HepG2 (cell line): Measurements from ENCODE around the gene CLIC4.

Source experiments
- CTCF ChIP-seq: sonication (generic); formaldehyde crosslinking; IDR thresholded peaks from 2 replicates; pipeline ENCODE4 v1.5.0; 2020; ENCODE audit warnings: mild to moderate bottlenecking, missing genetic modification reagents, moderate library complexity
- EP300 ChIP-seq, 3 experiments: sonication (generic) in 1 of 3; formaldehyde crosslinking in 1 of 3; IDR thresholded peaks; 2 replicates each; pipeline versions ENCODE4 v1.5.1 to v1.6.1; 2011 to 2020; ENCODE audit warnings: low read depth in 2 of 3, low read length in 2 of 3, borderline replicate concordance in 1 of 3, improper control_type of control experiment in 1 of 3, mild to moderate bottlenecking in 1 of 3, missing genetic modification reagents in 1 of 3, moderate library complexity in 1 of 3
- FOXA1 ChIP-seq, 2 experiments: fragments of 450-650 bp in 1 of 2; sonication (generic) in 1 of 2; formaldehyde crosslinking in 1 of 2; IDR thresholded peaks; 2 replicates each; pipeline versions ENCODE4 v1.4.0 to v1.6.1; 2016 to 2020; ENCODE audit warnings: missing genetic modification reagents in 1 of 2
- MTA3 ChIP-seq: sonication (generic); formaldehyde crosslinking; IDR thresholded peaks from 2 replicates; pipeline ENCODE4 v1.4.0; 2020; ENCODE audit warnings: missing genetic modification reagents
- POLR2A ChIP-seq, 2 experiments: IDR thresholded peaks; 2 replicates each; pipeline ENCODE4 v1.6.1; 2011; ENCODE audit warnings: low read depth in 2 of 2, low read length in 2 of 2, mild to moderate bottlenecking in 1 of 2, moderate library complexity in 1 of 2; ENCODE audit not compliant: insufficient read depth in 1 of 2
- PRPF4 ChIP-seq: fragments of 200-400 bp; formaldehyde crosslinking; IDR thresholded peaks from 2 replicates; pipeline ENCODE4 v1.6.1; 2016; ENCODE audit warnings: low read length, low read depth; ENCODE audit not compliant: poor library complexity, severe bottlenecking
- SP1 ChIP-seq, 2 experiments: fragments of 450-650 bp in 1 of 2; sonication (generic) in 1 of 2; formaldehyde crosslinking in 1 of 2; IDR thresholded peaks; 2 replicates each; pipeline versions ENCODE4 v1.4.0 to v1.6.1; 2016 to 2020; ENCODE audit warnings: missing genetic modification reagents in 1 of 2
- ZBTB40 ChIP-seq, 2 experiments: fragments of 450-650 bp in 1 of 2; sonication (generic) in 1 of 2; formaldehyde crosslinking in 1 of 2; IDR thresholded peaks; 2 replicates each; pipeline versions ENCODE4 v1.6.1 to v1.8.0; 2016 to 2022; ENCODE audit warnings: antibody characterized with exemption in 1 of 2, mild to moderate bottlenecking in 1 of 2, missing genetic modification reagents in 1 of 2
- ZNF543 ChIP-seq: sonication (generic); formaldehyde crosslinking; IDR thresholded peaks from 2 replicates; pipeline ENCODE4 v1.4.0; 2020; ENCODE audit warnings: mild to moderate bottlenecking, missing genetic modification reagents
- ZNF644 ChIP-seq: IDR thresholded peaks from 2 replicates; pipeline ENCODE4 v1.6.1; 2016; ENCODE audit warnings: low read depth
- TF ChIP-seq, protein P1 (sequence below): IDR thresholded peaks from 2 replicates; pipeline ENCODE4 v1.6.1; 2016; ENCODE audit warnings: low read depth

GRCh38 chr1:24865168-24865567, 119.9 kb downstream of the CLIC4 start:
- TF ChIP-seq, protein P1, sequence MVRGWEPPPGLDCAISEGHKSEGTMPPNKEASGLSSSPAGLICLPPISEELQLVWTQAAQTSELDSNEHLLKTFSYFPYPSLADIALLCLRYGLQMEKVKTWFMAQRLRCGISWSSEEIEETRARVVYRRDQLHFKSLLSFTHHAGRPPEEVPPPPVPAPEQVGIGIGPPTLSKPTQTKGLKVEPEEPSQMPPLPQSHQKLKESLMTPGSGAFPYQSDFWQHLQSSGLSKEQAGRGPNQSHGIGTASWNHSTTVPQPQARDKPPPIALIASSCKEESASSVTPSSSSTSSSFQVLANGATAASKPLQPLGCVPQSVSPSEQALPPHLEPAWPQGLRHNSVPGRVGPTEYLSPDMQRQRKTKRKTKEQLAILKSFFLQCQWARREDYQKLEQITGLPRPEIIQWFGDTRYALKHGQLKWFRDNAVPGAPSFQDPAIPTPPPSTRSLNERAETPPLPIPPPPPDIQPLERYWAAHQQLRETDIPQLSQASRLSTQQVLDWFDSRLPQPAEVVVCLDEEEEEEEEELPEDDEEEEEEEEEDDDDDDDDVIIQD, result no peak
- TF ChIP-seq FOXA1 (IDR thresholded peaks at IDR 0.05) (no peak), FOXA1 (CRISPR knock-in tag; IDR thresholded peaks at IDR 0.05) (no peak), SP1 (IDR thresholded peaks at IDR 0.05) (no peak), SP1 (CRISPR knock-in tag; IDR thresholded peaks at IDR 0.05) (no peak), PRPF4 (no peak), ZBTB40 (IDR thresholded peaks at IDR 0.05) (no peak), ZBTB40 (CRISPR knock-in tag; IDR thresholded peaks at IDR 0.05) (no peak), POLR2A (IDR thresholded peaks at IDR 0.05; ENCODE audit: insufficient read depth in 1 of 2, low read depth in 2 of 2, low read length in 2 of 2) (no peak), ZNF644 (CRISPR knock-in tag) (no peak), ZNF543 (CRISPR knock-in tag) (no peak), MTA3 (CRISPR knock-in tag) (no peak), CTCF (no peak), EP300 (IDR thresholded peaks at IDR 0.05; ENCODE audit: low read depth in 2 of 2, low read length in 2 of 2) (no peak), EP300 (CRISPR knock-in tag; IDR thresholded peaks at IDR 0.05; ENCODE audit: borderline replicate concordance) (no peak)
